Measurements from ENCODE around the gene OXSR1. TPM values are rescaled to one million over a fixed set of nuclear protein-coding genes. Genes with fewer than 3 reads are reported as not detected.
A peak's percentile ranks its signal among the peaks of the same experiment; 100 is the strongest.

OXSR1 gene
- total RNA-seq, 3 donors from 2014 or later, result 40.2 to 44.0 (median 41.9) TPM

GRCh38 chr3:38139652-38140051 lies 25.7 kb upstream of the OXSR1 start:
- Histone ChIP-seq H3K4me1 (ENCODE audit: low read depth) (peaks cover 21% of the 10 kb centered on the region), H3K4me3 (no peak overlapping the region), H3K9me3 (no peaks in the 10 kb centered on the region), H3K36me3 (ENCODE audit: low read depth) (no peaks in the 10 kb centered on the region)
- intact Hi-C loops (cut with DNase I, micrococcal nuclease), result loop anchor here in 1 of 2 donors (10.0 kb wide), 1 partner anchor 95 kb away; no protein-coding TSS in a partner anchor
- no peak for TF ChIP-seq CTCF (IDR thresholded peaks at IDR 0.05)
- ATAC-seq, result no peak
- DNase-seq, result peak in 2 of 3 donors; percentile 5 to 45

GRCh38 chr3:38140326-38141172 lies 24.8 kb upstream of the OXSR1 start:
- Histone ChIP-seq H3K4me3 (no peak overlapping the region), H3K36me3 (ENCODE audit: low read depth) (no peaks in the 10 kb centered on the region), H3K9me3 (no peaks in the 10 kb centered on the region), H3K4me1 (ENCODE audit: low read depth) (peaks cover 12% of the 10 kb centered on the region)
- intact Hi-C loops (cut with DNase I, micrococcal nuclease), result no loop called here
- no peak for TF ChIP-seq CTCF (IDR thresholded peaks at IDR 0.05)
- peak in 2 of 3 donors; percentile 4 to 40 for DNase-seq
- ATAC-seq, result no peak

GRCh38 chr3:38141173-38141951 lies 24.0 kb upstream of the OXSR1 start:
- no peak for TF ChIP-seq CTCF (IDR thresholded peaks at IDR 0.05)
- Histone ChIP-seq H3K9me3 (no peaks in the 10 kb centered on the region), H3K4me3 (no peak overlapping the region), H3K36me3 (ENCODE audit: low read depth) (no peaks in the 10 kb centered on the region), H3K4me1 (ENCODE audit: low read depth) (peaks cover 9% of the 10 kb centered on the region)
- intact Hi-C loops (cut with DNase I, micrococcal nuclease), result no loop called here
- ATAC-seq (no peak), DNase-seq (peak in 2 of 3 donors; percentile 1 to 48)

- no peak for TF ChIP-seq CTCF (IDR thresholded peaks at IDR 0.05)
- DNase-seq (peak in 1 of 3 donors; percentile 1), ATAC-seq (no peak)
- Histone ChIP-seq H3K4me1 (ENCODE audit: low read depth) (peaks cover 9% of the 10 kb centered on the region), H3K9me3 (peaks cover 3% of the 10 kb centered on the region), H3K4me3 (no peak overlapping the region), H3K36me3 (ENCODE audit: low read depth) (no peaks in the 10 kb centered on the region)
- intact Hi-C loops (cut with DNase I, micrococcal nuclease), result no loop called here
Observed at GRCh38 chr3:38141952-38142273, 23.4 kb upstream of the OXSR1 start.

GRCh38 chr3:38142959-38143358 lies 22.4 kb upstream of the OXSR1 start:
- no peak overlapping the region for H3K4me3 ChIP-seq
- ATAC-seq (no peak), DNase-seq (peak in 1 of 3 donors; percentile 0)
- no peak for TF ChIP-seq CTCF (IDR thresholded peaks at IDR 0.05)
- peaks cover 9% of the 10 kb centered on the region for H3K9me3 ChIP-seq
- intact Hi-C loops (cut with DNase I, micrococcal nuclease), result no loop called here
- no peaks in the 10 kb centered on the region for H3K36me3 ChIP-seq (ENCODE audit: low read depth)
- peaks cover 9% of the 10 kb centered on the region for H3K4me1 ChIP-seq (ENCODE audit: low read depth)
